HepG2 (cell line): ENCODE results near the gene SNN. TPM values are rescaled to one million over a fixed set of nuclear protein-coding genes. Genes with fewer than 3 reads are reported as not detected.

Experiments used
- ATAC-seq: fragments of 200-7000 bp; cut with Tn5 transposase; 3 replicates; pipeline ENCODE4 v1.9.1; 2020; ENCODE audit warnings: mild to moderate bottlenecking, moderate library complexity
- BruUV-seq: library from RNA; stranded (reverse); fragments of 400-500 nt; replicated peaks from 2 replicates; lab custom pipeline; 2021; lab: Mats Ljungman, UMichigan
- CTCF ChIA-PET: fragments of 300-600 bp; formaldehyde crosslinking; extraction: SDS; loops from one replicate; lab custom pipeline; 2021; ENCODE audit warnings: low total read pairs, inconsistent platforms, low intra/inter-chr PET ratio; lab: Yijun Ruan, JAX
- POLR2A ChIA-PET: fragments of 350-600 bp; sonication (Branson Sonifier 250); formaldehyde crosslinking; loops from one replicate; lab custom pipeline; 2020; ENCODE audit warnings: antibody characterized with exemption, inconsistent platforms; lab: Yijun Ruan, JAX
- DNase-seq: peaks from one replicate; pipeline ENCODE4 v3.0.0-alpha.2; 2015; ENCODE audit warnings: low spot score
- FAIRE-seq: peaks from 3 replicates; lab custom pipeline; 2011; peaks lifted over from hg19 to GRCh38; lab: Jason Lieb, UNC
- H2AFZ ChIP-seq: one replicate; pipeline ENCODE4 v1.6.1; 2011; ENCODE audit warnings: low read length, inconsistent platforms
- H3K27ac ChIP-seq: fragments of 300-600 bp; 3 replicates; pipeline ENCODE4 v1.8.0; 2011; ENCODE audit warnings: mixed run types, mild to moderate bottlenecking, mixed read lengths, low read length, inconsistent platforms; ENCODE audit not compliant: insufficient read depth; ENCODE audit errors: extremely low read length
- H3K27me3 ChIP-seq, 2 experiments: fragments of 200-600 bp in 1 of 2; 2 replicates in 1 of 2; 3 replicates in 1 of 2; pipeline versions ENCODE4 v1.6.0 to v1.8.0; 2011; ENCODE audit warnings: low read length in 2 of 2, mild to moderate bottlenecking in 2 of 2, moderate library complexity in 2 of 2, inconsistent platforms in 1 of 2; ENCODE audit not compliant: insufficient read depth in 2 of 2, control insufficient read depth in 1 of 2
- H3K36me3 ChIP-seq, 2 experiments: fragments of 200-600 bp in 1 of 2; replicated peaks in 1 of 2; 2 replicates in 1 of 2; 3 replicates in 1 of 2; pipeline versions ENCODE4 v1.5.1 to v1.8.0; 2011; ENCODE audit warnings: low read length in 2 of 2, inconsistent platforms in 1 of 2; ENCODE audit not compliant: insufficient read depth in 2 of 2, control insufficient read depth in 1 of 2
- H3K4me1 ChIP-seq: 2 replicates; pipeline ENCODE4 v1.5.1; 2012; ENCODE audit warnings: low read length, inconsistent platforms; ENCODE audit not compliant: insufficient read depth
- H3K4me2 ChIP-seq: 2 replicates; pipeline ENCODE4 v1.6.0; 2011; ENCODE audit warnings: low read depth, low read length, inconsistent platforms
- H3K4me3 ChIP-seq, 3 experiments: fragments of 200-600 bp in 1 of 3; sonication (generic), shearing (Covaris generic) in 1 of 3; replicated peaks in 1 of 3; 2 replicates each; pipeline ENCODE4 v1.5.1; 2011 to 2016; ENCODE audit warnings: low read length in 3 of 3, inconsistent platforms in 2 of 3, low read depth in 2 of 3, mild to moderate bottlenecking in 2 of 3, control low read depth in 1 of 3, mixed read lengths in 1 of 3; ENCODE audit not compliant: insufficient read depth in 1 of 3
- H3K79me2 ChIP-seq: one replicate; pipeline ENCODE4 v1.6.1; 2011; ENCODE audit warnings: low read length, inconsistent platforms; ENCODE audit not compliant: insufficient read depth
- H3K9ac ChIP-seq: 2 replicates; pipeline ENCODE4 v1.6.0; 2011; ENCODE audit warnings: mild to moderate bottlenecking, low read depth, low read length, inconsistent platforms; ENCODE audit not compliant: insufficient read depth
- H3K9me3 ChIP-seq: 2 replicates; pipeline ENCODE4 v1.5.1; 2012; ENCODE audit warnings: mild to moderate bottlenecking, low read length
- H4K20me1 ChIP-seq: 2 replicates; pipeline ENCODE4 v1.6.0; 2011; ENCODE audit warnings: inconsistent platforms, mild to moderate bottlenecking, low read length, moderate library complexity; ENCODE audit not compliant: insufficient read depth
- HMGA1 ChIP-seq: sonication (generic); formaldehyde crosslinking; conservative IDR thresholded peaks from 2 replicates; pipeline ENCODE4 v1.4.0; 2020; ENCODE audit warnings: missing genetic modification reagents
- HNF4A ChIP-seq: sonication (generic); formaldehyde crosslinking; IDR thresholded peaks from 2 replicates; pipeline ENCODE4 v1.4.0; 2020; ENCODE audit warnings: missing genetic modification reagents
- HNRNPLL ChIP-seq: fragments of 200-400 bp; formaldehyde crosslinking; IDR thresholded peaks from 2 replicates; pipeline ENCODE4 v1.6.1; 2017; ENCODE audit warnings: mild to moderate bottlenecking, low read depth, low read length; ENCODE audit not compliant: poor library complexity, severe bottlenecking
- IKZF4 ChIP-seq: sonication (generic); formaldehyde crosslinking; IDR thresholded peaks from 2 replicates; pipeline ENCODE4 v1.5.1; 2020; ENCODE audit warnings: borderline replicate concordance, mild to moderate bottlenecking, low read depth, missing genetic modification reagents; ENCODE audit errors: not compliant biosample characterization
- KDM1A ChIP-seq: IDR thresholded peaks from 2 replicates; pipeline ENCODE4 v1.6.1; 2016; ENCODE audit warnings: missing compliant biosample characterization
- MAF1 ChIP-seq: sonication (generic); formaldehyde crosslinking; IDR thresholded peaks from 2 replicates; pipeline ENCODE4 v1.5.0; 2020; ENCODE audit warnings: missing genetic modification reagents, borderline replicate concordance
- PHF21A ChIP-seq: sonication (generic); formaldehyde crosslinking; IDR thresholded peaks from 2 replicates; pipeline ENCODE4 v1.5.0; 2020; ENCODE audit warnings: mild to moderate bottlenecking, missing genetic modification reagents
- POLR2A ChIP-seq, 2 experiments: IDR thresholded peaks; 2 replicates each; pipeline ENCODE4 v1.6.1; 2011; ENCODE audit warnings: low read depth in 2 of 2, low read length in 2 of 2, mild to moderate bottlenecking in 1 of 2, moderate library complexity in 1 of 2; ENCODE audit not compliant: insufficient read depth in 1 of 2
- RAD21 ChIP-seq: fragments of 450-650 bp; formaldehyde crosslinking; IDR thresholded peaks from 2 replicates; pipeline ENCODE4 v1.5.0; 2020; ENCODE audit warnings: mild to moderate bottlenecking
- RBM22 ChIP-seq: fragments of 200-400 bp; formaldehyde crosslinking; optimal IDR thresholded peaks from 2 replicates; pipeline ENCODE3; 2017; ENCODE audit warnings: mild to moderate bottlenecking, low read length, moderate library complexity
- SOX6 ChIP-seq, 2 experiments: fragments of 450-650 bp in 1 of 2; sonication (generic) in 1 of 2; formaldehyde crosslinking in 1 of 2; IDR thresholded peaks; 2 replicates each; pipeline versions ENCODE4 v1.4.0 to v1.6.1; 2017 to 2020; ENCODE audit warnings: antibody characterized with exemption in 1 of 2, mild to moderate bottlenecking in 1 of 2, missing genetic modification reagents in 1 of 2
- TBP ChIP-seq: sonication (generic); formaldehyde crosslinking; IDR thresholded peaks from 2 replicates; pipeline ENCODE4 v1.5.0; 2020; ENCODE audit warnings: missing genetic modification reagents
- ZNF121 ChIP-seq: sonication (generic); formaldehyde crosslinking; IDR thresholded peaks from 2 replicates; pipeline ENCODE4 v1.5.0; 2020; ENCODE audit warnings: mild to moderate bottlenecking, missing genetic modification reagents
- WGBS: methylation state at CpG from one replicate; pipeline ENCODE4 v1.1.6; 2017; ENCODE audit warnings: low lambda C conversion rate; 5-methylcytosine and 5-hydroxymethylcytosine counted together
- in situ Hi-C: cut with HindIII; loops from 2 replicates; pipeline ENCODE4 v1.10.0; 2017; ENCODE audit warnings: low pct_unique_long_range_greater_than_20kb; ENCODE audit not compliant: extremely low pct_ligation_motif_present
- intact Hi-C: fragments of 100-400 bp; cut with micrococcal nuclease; formaldehyde crosslinking; loops from one replicate; pipeline ENCODE4 v1.10.0; 2022; ENCODE audit not compliant: unreplicated experiment
- polyA plus RNA-seq, 8 experiments: library from polyadenylated mRNA; depleted of rRNA in 3 of 8; stranded (reverse) in 7 of 8; unstranded in 1 of 8; fragments of >200 nt; fragmentation: Illumina TruSeq in 4 of 8; extraction: Trizol in 4 of 8; gene quantifications; 2 replicates each; pipeline versions ENCODE4 v1.2.1 to v1.2.3, GENCODE V29; 2011 to 2016; ENCODE audit warnings: low read depth in 4 of 8, missing spikeins in 1 of 8, mixed read lengths in 1 of 8; ENCODE audit not compliant: insufficient read depth in 1 of 8
- total RNA-seq, 5 experiments: library from RNA; depleted of rRNA; stranded (reverse); fragments of >200 nt; fragmentation: Illumina TruSeq; extraction: Trizol; gene quantifications; 2 replicates each; pipeline ENCODE4 v1.2.3, GENCODE V29; 2016; ENCODE audit warnings: low read depth in 1 of 5
- TF ChIP-seq, protein P1 (sequence below): sonication (generic); formaldehyde crosslinking; IDR thresholded peaks from 2 replicates; pipeline ENCODE4 v1.8.1; 2022; ENCODE audit warnings: mild to moderate bottlenecking, missing genetic modification reagents
- TF ChIP-seq, protein P2 (sequence below): sonication (generic); formaldehyde crosslinking; IDR thresholded peaks from 2 replicates; pipeline ENCODE4 v1.9.0; 2021; ENCODE audit warnings: missing genetic modification reagents, borderline replicate concordance

The SNN gene
- total and polyA plus RNA-seq, 2 of the 13 experiments (the other 11 are each of a cell fraction or from before 2014, with no cell fraction given): 5.2 to 8.4 TPM

DNA sequence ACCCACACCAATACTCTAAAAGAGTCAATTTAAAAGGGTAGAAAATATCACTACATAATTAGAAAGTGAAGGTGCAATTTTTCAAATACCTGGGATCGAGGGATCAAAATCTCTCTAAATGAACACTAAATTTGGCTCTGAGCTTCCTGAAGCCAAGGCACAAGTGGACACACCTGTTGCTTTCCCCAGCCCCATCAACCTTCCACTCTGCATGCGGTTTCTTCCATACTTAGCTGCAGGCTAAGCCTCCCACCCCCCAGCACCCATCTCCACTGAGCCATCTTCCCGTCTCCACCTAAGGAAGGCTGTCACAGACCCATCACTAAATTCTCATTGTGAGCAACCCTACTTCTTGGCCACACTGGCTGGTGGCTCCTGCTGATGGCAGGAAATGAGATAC, 43.9 kb downstream of the SNN start:
- POLR2A ChIA-PET: interaction anchor here (1.4 to 1.6 kb wide), 2 partner anchors 30 to 85 kb away, joined by 3 to 7 read pairs; partner anchors contain the start of genes TXNDC11 and ZC3H7A
- peak; percentile 56 for TF ChIP-seq RBM22
- no peak for TF ChIP-seq IKZF4
- no peak for TF ChIP-seq RAD21 (CRISPR knock-in tag)
- peak in 1 of 2 experiments; percentile 35; a peak in 1 of 4 replicates for TF ChIP-seq POLR2A (IDR thresholded peaks at IDR 0.05; ENCODE audit: insufficient read depth in 1 of 2, low read depth in 2 of 2, low read length in 2 of 2)
- TF ChIP-seq TBP: no peak
- TF ChIP-seq, all 625 proteins: peak for 2
- no TSS peak for BruUV-seq
- H3K4me1 ChIP-seq: peaks cover 37% of the 10 kb centered on the region
- H4K20me1 ChIP-seq: peaks cover 14% of the 10 kb centered on the region; the same call in 1 of the 2 replicates
- no peaks in the 10 kb centered on the region for H3K9me3 ChIP-seq
- CTCF ChIA-PET: no interaction called here
- H3K4me2 ChIP-seq: no peak overlapping the region
- WGBS: 97% methylated on average over 3 of the region's 3 CpGs
- peaks cover 19 to 69% of the 10 kb centered on the region in 2 experiments for H3K36me3 ChIP-seq
- no peak overlapping the region for H3K9ac ChIP-seq
- intact Hi-C loops: loop anchor here (5.0 kb wide), 1 partner anchor 315 kb away; no protein-coding TSS in a partner anchor
- H2AFZ ChIP-seq: no peak overlapping the region
- ATAC-seq (no peak), DNase-seq (no peak), FAIRE-seq (no peak)
- H3K27ac ChIP-seq: no peak overlapping the region
- H3K4me3 ChIP-seq: no peak overlapping the region
- no peaks in the 10 kb centered on the region for H3K27me3 ChIP-seq
- H3K79me2 ChIP-seq: peaks cover 19% of the 10 kb centered on the region
- in situ Hi-C loops: loop anchor here (10.0 kb wide), 1 partner anchor 317 kb away; no protein-coding TSS in a partner anchor

DNA sequence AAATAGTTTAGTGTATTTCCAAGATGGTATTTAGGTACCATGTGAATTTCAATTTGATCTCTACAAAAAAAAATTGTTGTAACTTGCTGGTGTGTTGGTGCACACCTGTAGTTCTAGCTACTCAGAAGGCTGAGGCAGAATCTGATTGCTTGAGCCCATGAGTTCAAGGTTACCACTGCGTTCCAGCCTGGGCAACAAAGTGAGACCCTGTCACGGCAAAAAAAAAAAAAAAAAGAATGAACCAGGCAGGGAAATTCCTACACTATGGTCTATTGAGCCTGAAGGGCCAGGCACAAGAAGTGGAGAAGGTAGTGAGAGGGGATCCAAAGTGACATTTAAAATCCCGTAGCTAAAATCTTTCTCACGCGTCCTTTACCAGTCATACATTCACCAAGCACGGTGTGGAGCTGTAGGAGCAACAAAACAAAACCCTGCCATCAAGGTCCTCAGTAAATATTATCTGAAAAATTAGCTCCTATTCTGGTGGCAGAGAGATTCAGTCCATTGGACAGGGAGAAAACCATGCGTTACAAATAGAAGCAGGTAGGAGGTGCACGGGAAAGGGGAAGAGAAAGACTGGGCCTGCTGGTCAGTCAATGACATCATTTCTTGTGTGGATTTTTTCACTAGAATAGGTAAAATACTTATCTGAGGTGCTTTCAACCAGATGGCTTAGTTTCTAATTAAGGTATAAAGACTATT, 47.1 kb downstream of the SNN start:
- H3K4me1 ChIP-seq: peaks cover 41% of the 10 kb centered on the region
- WGBS: 71% methylated on average over 8 of the region's 8 CpGs
- H3K4me3 ChIP-seq: no peak overlapping the region
- peak; percentile 15 for DNase-seq
- H3K9ac ChIP-seq: no peak overlapping the region
- peak; percentile 35 for ATAC-seq
- no peak overlapping the region for H3K4me2 ChIP-seq
- no peak overlapping the region for H2AFZ ChIP-seq
- H3K27me3 ChIP-seq: no peaks in the 10 kb centered on the region
- peak overlapping the region; percentile 34 for H3K27ac ChIP-seq
- in situ Hi-C loops: loop anchor here (10.0 kb wide), 1 partner anchor 321 kb away; no protein-coding TSS in a partner anchor
- BruUV-seq: no TSS peak
- intact Hi-C loops: loop anchor here (2.0 kb wide), 1 partner anchor 309 kb away; no protein-coding TSS in a partner anchor
- H3K36me3 ChIP-seq: peaks cover 20 to 76% of the 10 kb centered on the region in 2 experiments
- peaks cover 29% of the 10 kb centered on the region; the same call in 1 of the 2 replicates for H4K20me1 ChIP-seq
- peaks cover 21% of the 10 kb centered on the region for H3K79me2 ChIP-seq
- POLR2A ChIA-PET: interaction anchor here (0.7 to 2.1 kb wide), 10 partner anchors 17 to 319 kb away, joined by 3 to 15 read pairs (median 4); partner anchors contain the start of genes RSL1D1, TXNDC11 and ZC3H7A
- CTCF ChIA-PET: interaction anchor here (1.1 to 3.0 kb wide), 6 partner anchors 15 to 319 kb away, joined by 3 to 33 read pairs (median 4); no protein-coding TSS in a partner anchor
- FAIRE-seq: no peak
- H3K9me3 ChIP-seq: no peaks in the 10 kb centered on the region
- TF ChIP-seq KDM1A (CRISPR knock-in tag) (no peak), HNRNPLL (no peak), MAF1 (no peak), ZNF121 (peak; percentile 97), HNF4A (peak; percentile 21; the same call in 1 of the 2 replicates), HMGA1 (CRISPR knock-in tag) (no peak), PHF21A (no peak), SOX6 (IDR thresholded peaks at IDR 0.05) (no peak), SOX6 (CRISPR knock-in tag; IDR thresholded peaks at IDR 0.05) (0 out of 2 replicates have a peak, but pooled peaks have one; percentile 30)
- TF ChIP-seq, protein P1, sequence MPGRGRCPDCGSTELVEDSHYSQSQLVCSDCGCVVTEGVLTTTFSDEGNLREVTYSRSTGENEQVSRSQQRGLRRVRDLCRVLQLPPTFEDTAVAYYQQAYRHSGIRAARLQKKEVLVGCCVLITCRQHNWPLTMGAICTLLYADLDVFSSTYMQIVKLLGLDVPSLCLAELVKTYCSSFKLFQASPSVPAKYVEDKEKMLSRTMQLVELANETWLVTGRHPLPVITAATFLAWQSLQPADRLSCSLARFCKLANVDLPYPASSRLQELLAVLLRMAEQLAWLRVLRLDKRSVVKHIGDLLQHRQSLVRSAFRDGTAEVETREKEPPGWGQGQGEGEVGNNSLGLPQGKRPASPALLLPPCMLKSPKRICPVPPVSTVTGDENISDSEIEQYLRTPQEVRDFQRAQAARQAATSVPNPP: 0 out of 2 replicates have a peak, but pooled peaks have one; percentile 1
- TF ChIP-seq, protein P2, sequence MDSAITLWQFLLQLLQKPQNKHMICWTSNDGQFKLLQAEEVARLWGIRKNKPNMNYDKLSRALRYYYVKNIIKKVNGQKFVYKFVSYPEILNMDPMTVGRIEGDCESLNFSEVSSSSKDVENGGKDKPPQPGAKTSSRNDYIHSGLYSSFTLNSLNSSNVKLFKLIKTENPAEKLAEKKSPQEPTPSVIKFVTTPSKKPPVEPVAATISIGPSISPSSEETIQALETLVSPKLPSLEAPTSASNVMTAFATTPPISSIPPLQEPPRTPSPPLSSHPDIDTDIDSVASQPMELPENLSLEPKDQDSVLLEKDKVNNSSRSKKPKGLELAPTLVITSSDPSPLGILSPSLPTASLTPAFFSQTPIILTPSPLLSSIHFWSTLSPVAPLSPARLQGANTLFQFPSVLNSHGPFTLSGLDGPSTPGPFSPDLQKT (CRISPR knock-in tag): no peak
